ENCODE results near the gene CCDC88B.

Gene CCDC88B

GRCh38 chr11:64364435-64364834, 24.4 kb downstream of the CCDC88B start:
- Histone ChIP-seq H3K27me3 (ENCODE audit: control insufficient read depth, insufficient read depth, low read length, poor library complexity, severe bottlenecking) (no peaks in the 10 kb centered on the region), H3K4me1 (ENCODE audit: control insufficient read depth, insufficient read depth, low read length) (no peaks in the 10 kb centered on the region), H3K9me3 (ENCODE audit: control insufficient read depth, low read length) (no peaks in the 10 kb centered on the region), H3K36me3 (ENCODE audit: control insufficient read depth, insufficient read depth, low read length) (peaks cover 29% of the 10 kb centered on the region), H3K27ac (ENCODE audit: insufficient read depth, low read depth, low read length, poor library complexity, severe bottlenecking) (no peak overlapping the region), H3K4me3 (ENCODE audit: insufficient read depth, low read depth, low read length) (no peak overlapping the region)
- WGBS, 2 experiments, result 92 to 95% methylated on average over 6 of the region's 6 CpGs

GRCh38 chr11:64364911-64365310, 24.9 kb downstream of the CCDC88B start:
- Histone ChIP-seq H3K9me3 (ENCODE audit: control insufficient read depth, low read length) (no peaks in the 10 kb centered on the region), H3K36me3 (ENCODE audit: control insufficient read depth, insufficient read depth, low read length) (peaks cover 33% of the 10 kb centered on the region), H3K27me3 (ENCODE audit: control insufficient read depth, insufficient read depth, low read length, poor library complexity, severe bottlenecking) (no peaks in the 10 kb centered on the region), H3K4me1 (ENCODE audit: control insufficient read depth, insufficient read depth, low read length) (no peaks in the 10 kb centered on the region), H3K27ac (ENCODE audit: insufficient read depth, low read depth, low read length, poor library complexity, severe bottlenecking) (no peak overlapping the region), H3K4me3 (ENCODE audit: insufficient read depth, low read depth, low read length) (no peak overlapping the region)
- 85 to 94% methylated on average over 4 of the region's 4 CpGs for WGBS, 2 experiments

GRCh38 chr11:64366751-64367150, 26.7 kb downstream of the CCDC88B start:
- Histone ChIP-seq H3K4me1 (ENCODE audit: control insufficient read depth, insufficient read depth, low read length) (no peaks in the 10 kb centered on the region), H3K9me3 (ENCODE audit: control insufficient read depth, low read length) (no peaks in the 10 kb centered on the region), H3K4me3 (ENCODE audit: insufficient read depth, low read depth, low read length) (no peak overlapping the region), H3K27me3 (ENCODE audit: control insufficient read depth, insufficient read depth, low read length, poor library complexity, severe bottlenecking) (no peaks in the 10 kb centered on the region), H3K27ac (ENCODE audit: insufficient read depth, low read depth, low read length, poor library complexity, severe bottlenecking) (no peak overlapping the region), H3K36me3 (ENCODE audit: control insufficient read depth, insufficient read depth, low read length) (peaks cover 32% of the 10 kb centered on the region)
- no CpG with 5 or more reads among the region's 1 CpG for WGBS, 2 experiments

- WGBS, 2 experiments, result 96% methylated on average over 46 of the region's 46 CpGs
- Histone ChIP-seq H3K27ac (ENCODE audit: insufficient read depth, low read depth, low read length, poor library complexity, severe bottlenecking) (no peak overlapping the region), H3K4me3 (ENCODE audit: insufficient read depth, low read depth, low read length) (no peak overlapping the region), H3K36me3 (ENCODE audit: control insufficient read depth, insufficient read depth, low read length) (peaks cover 32% of the 10 kb centered on the region), H3K9me3 (ENCODE audit: control insufficient read depth, low read length) (no peaks in the 10 kb centered on the region), H3K4me1 (ENCODE audit: control insufficient read depth, insufficient read depth, low read length) (no peaks in the 10 kb centered on the region), H3K27me3 (ENCODE audit: control insufficient read depth, insufficient read depth, low read length, poor library complexity, severe bottlenecking) (no peaks in the 10 kb centered on the region)
Measured at GRCh38 chr11:64367931-64368672, 28.1 kb downstream of the CCDC88B start.

- no peaks in the 10 kb centered on the region for H3K27me3 ChIP-seq (ENCODE audit: control insufficient read depth, insufficient read depth, low read length, poor library complexity, severe bottlenecking)
- no peak overlapping the region for H3K4me3 ChIP-seq (ENCODE audit: insufficient read depth, low read depth, low read length)
- H3K27ac ChIP-seq (ENCODE audit: insufficient read depth, low read depth, low read length, poor library complexity, severe bottlenecking), result no peak overlapping the region
- peaks cover 32% of the 10 kb centered on the region for H3K36me3 ChIP-seq (ENCODE audit: control insufficient read depth, insufficient read depth, low read length)
- no peaks in the 10 kb centered on the region for H3K9me3 ChIP-seq (ENCODE audit: control insufficient read depth, low read length)
- 96% methylated on average over 28 of the region's 28 CpGs for WGBS, 2 experiments
- no peaks in the 10 kb centered on the region for H3K4me1 ChIP-seq (ENCODE audit: control insufficient read depth, insufficient read depth, low read length)
Measured at GRCh38 chr11:64368673-64369074, 28.7 kb downstream of the CCDC88B start.

GRCh38 chr11:64369440-64370421, 29.7 kb downstream of the CCDC88B start:
- 96 to 97% methylated on average over 82 of the region's 82 CpGs for WGBS, 2 experiments
- Histone ChIP-seq H3K36me3 (ENCODE audit: control insufficient read depth, insufficient read depth, low read length) (peaks cover 32% of the 10 kb centered on the region), H3K27me3 (ENCODE audit: control insufficient read depth, insufficient read depth, low read length, poor library complexity, severe bottlenecking) (no peaks in the 10 kb centered on the region)

GRCh38 chr11:64371201-64371600, 31.2 kb downstream of the CCDC88B start:
- Histone ChIP-seq H3K4me1 (ENCODE audit: control insufficient read depth, insufficient read depth, low read length) (no peaks in the 10 kb centered on the region), H3K36me3 (ENCODE audit: control insufficient read depth, insufficient read depth, low read length) (peaks cover 25% of the 10 kb centered on the region), H3K9me3 (ENCODE audit: control insufficient read depth, low read length) (no peaks in the 10 kb centered on the region), H3K4me3 (ENCODE audit: insufficient read depth, low read depth, low read length) (no peak overlapping the region), H3K27ac (ENCODE audit: insufficient read depth, low read depth, low read length, poor library complexity, severe bottlenecking) (no peak overlapping the region), H3K27me3 (ENCODE audit: control insufficient read depth, insufficient read depth, low read length, poor library complexity, severe bottlenecking) (no peaks in the 10 kb centered on the region)
- WGBS, 2 experiments, result 75 to 81% methylated on average over 21 to 22 of the region's 22 CpGs

More at GRCh38 chr11:64369440-64370421, 29.7 kb downstream of the CCDC88B start:
- no peak overlapping the region for H3K4me3 ChIP-seq (ENCODE audit: insufficient read depth, low read depth, low read length)
- H3K9me3 ChIP-seq (ENCODE audit: control insufficient read depth, low read length), result no peaks in the 10 kb centered on the region
- no peak overlapping the region for H3K27ac ChIP-seq (ENCODE audit: insufficient read depth, low read depth, low read length, poor library complexity, severe bottlenecking)
- H3K4me1 ChIP-seq (ENCODE audit: control insufficient read depth, insufficient read depth, low read length), result no peaks in the 10 kb centered on the region

- Histone ChIP-seq H3K4me1 (ENCODE audit: control insufficient read depth, insufficient read depth, low read length) (no peaks in the 10 kb centered on the region), H3K4me3 (ENCODE audit: insufficient read depth, low read depth, low read length) (no peak overlapping the region), H3K36me3 (ENCODE audit: control insufficient read depth, insufficient read depth, low read length) (peaks cover 20% of the 10 kb centered on the region), H3K27me3 (ENCODE audit: control insufficient read depth, insufficient read depth, low read length, poor library complexity, severe bottlenecking) (no peaks in the 10 kb centered on the region), H3K27ac (ENCODE audit: insufficient read depth, low read depth, low read length, poor library complexity, severe bottlenecking) (no peak overlapping the region), H3K9me3 (ENCODE audit: control insufficient read depth, low read length) (no peaks in the 10 kb centered on the region)
- WGBS, 2 experiments, result 93 to 94% methylated on average over 6 of the region's 6 CpGs
Measured at GRCh38 chr11:64372021-64372420, 32.0 kb downstream of the CCDC88B start.

GRCh38 chr11:64372802-64373597, 33.0 kb downstream of the CCDC88B start:
- WGBS, 2 experiments, result 79 to 82% methylated on average over 18 of the region's 18 CpGs
- Histone ChIP-seq H3K27ac (ENCODE audit: insufficient read depth, low read depth, low read length, poor library complexity, severe bottlenecking) (no peak overlapping the region), H3K36me3 (ENCODE audit: control insufficient read depth, insufficient read depth, low read length) (peaks cover 15% of the 10 kb centered on the region), H3K27me3 (ENCODE audit: control insufficient read depth, insufficient read depth, low read length, poor library complexity, severe bottlenecking) (no peaks in the 10 kb centered on the region), H3K4me1 (ENCODE audit: control insufficient read depth, insufficient read depth, low read length) (no peaks in the 10 kb centered on the region), H3K9me3 (ENCODE audit: control insufficient read depth, low read length) (no peaks in the 10 kb centered on the region), H3K4me3 (ENCODE audit: insufficient read depth, low read depth, low read length) (no peak overlapping the region)
